Stimulated activated memory B cell treated with anti-CD40 and anti-IgM and Interleukin-4, amounts not matched to agents 10 μg/mL and 1 μg/mL and 100 μg/mL, for 72 hours (primary cell): Measurements from ENCODE around the gene TBPL2.
"Not testable (repeated sequence)": the region's sequence is repeated elsewhere in the genome, so short reads cannot be mapped to it uniquely, and the experiment has no call there.

Experiments
- ATAC-seq: fragments of 150-1000 bp; cut with Tn5 transposase; 2 replicates; pipeline ENCODE4 v1.10.0; 2021
- H3K27ac Mint-ChIP-seq: one replicate; pipeline ENCODE4 v1.8.0; 2022; ENCODE audit warnings: mild to moderate bottlenecking, mixed read lengths
- H3K27me3 Mint-ChIP-seq: one replicate; pipeline ENCODE4 v1.8.0; 2022; ENCODE audit warnings: mixed read lengths
- H3K36me3 Mint-ChIP-seq: one replicate; pipeline ENCODE4 v1.8.0; 2022; ENCODE audit warnings: mixed read lengths
- H3K4me1 Mint-ChIP-seq: one replicate; pipeline ENCODE4 v1.8.0; 2022; ENCODE audit warnings: mixed read lengths
- H3K4me3 Mint-ChIP-seq: one replicate; pipeline ENCODE4 v1.8.0; 2022; ENCODE audit warnings: mild to moderate bottlenecking, moderate library complexity, mixed read lengths
- H3K9me3 Mint-ChIP-seq: one replicate; pipeline ENCODE4 v1.8.0; 2022; ENCODE audit warnings: mixed read lengths

The TBPL2 gene

GRCh38 chr14:55426891-55427290 is 13.5 kb downstream of the TBPL2 start:
- Mint-ChIP-seq H3K36me3 (no peaks in the 10 kb centered on the region), H3K27ac (no peak overlapping the region), H3K27me3 (peaks cover 16% of the 10 kb centered on the region), H3K4me3 (no peak overlapping the region), H3K9me3 (no peaks in the 10 kb centered on the region), H3K4me1 (no peaks in the 10 kb centered on the region)
- ATAC-seq = no peak

GRCh38 chr14:55425091-55425490 is 15.3 kb downstream of the TBPL2 start:
- Mint-ChIP-seq H3K9me3 (no peaks in the 10 kb centered on the region), H3K36me3 (no peaks in the 10 kb centered on the region), H3K27me3 (peaks cover 21% of the 10 kb centered on the region), H3K27ac (no peak overlapping the region), H3K4me1 (no peaks in the 10 kb centered on the region), H3K4me3 (no peak overlapping the region)
- ATAC-seq = no peak

DNA sequence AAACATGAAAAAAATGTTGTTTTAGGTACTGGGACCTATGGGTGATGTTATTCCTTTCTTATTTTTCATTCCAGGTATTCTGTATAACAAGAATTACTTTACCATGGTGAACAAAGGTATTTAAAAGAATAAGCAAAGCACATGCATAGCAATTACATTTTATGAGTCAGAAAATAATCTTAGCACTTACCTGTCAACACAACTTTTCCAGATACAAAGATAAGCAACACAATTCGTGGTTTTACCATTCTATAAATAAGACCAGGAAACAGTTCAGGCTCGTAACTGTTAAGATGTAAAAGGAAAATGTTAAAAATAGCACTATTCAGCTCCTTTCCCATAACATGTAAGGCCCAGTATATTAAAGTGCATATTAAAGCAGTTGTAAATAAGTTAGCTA is 16.4 kb downstream of the TBPL2 start:
- ATAC-seq = no peak
- Mint-ChIP-seq H3K27me3 (peaks cover 21% of the 10 kb centered on the region), H3K9me3 (no peaks in the 10 kb centered on the region), H3K27ac (no peak overlapping the region), H3K4me3 (no peak overlapping the region), H3K4me1 (no peaks in the 10 kb centered on the region), H3K36me3 (no peaks in the 10 kb centered on the region)

DNA sequence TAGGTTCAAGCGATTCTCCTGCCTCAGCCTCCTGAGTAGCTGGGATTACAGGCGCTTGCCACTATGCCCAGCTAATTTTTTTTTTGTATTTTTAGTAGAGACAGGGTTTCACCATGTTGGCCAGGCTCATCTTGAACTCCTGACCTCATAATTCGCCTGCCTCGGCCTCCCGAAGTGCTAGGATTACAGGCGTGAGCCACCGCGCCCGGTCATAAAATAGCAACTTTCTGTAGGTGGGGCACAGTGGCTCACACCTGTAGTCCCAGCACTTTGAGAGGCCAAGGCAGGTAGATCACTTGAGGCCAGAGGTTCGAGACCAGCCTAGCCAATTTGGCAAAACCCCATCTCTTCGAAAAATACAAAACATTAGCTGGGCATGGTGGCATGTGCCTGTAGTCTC is 18.1 kb downstream of the TBPL2 start:
- not testable (repeated sequence) for H3K4me1 Mint-ChIP-seq, H3K4me3 Mint-ChIP-seq, H3K36me3 Mint-ChIP-seq, ATAC-seq, H3K27ac Mint-ChIP-seq, H3K9me3 Mint-ChIP-seq
- peaks cover 21% of the 10 kb centered on the region for H3K27me3 Mint-ChIP-seq

DNA sequence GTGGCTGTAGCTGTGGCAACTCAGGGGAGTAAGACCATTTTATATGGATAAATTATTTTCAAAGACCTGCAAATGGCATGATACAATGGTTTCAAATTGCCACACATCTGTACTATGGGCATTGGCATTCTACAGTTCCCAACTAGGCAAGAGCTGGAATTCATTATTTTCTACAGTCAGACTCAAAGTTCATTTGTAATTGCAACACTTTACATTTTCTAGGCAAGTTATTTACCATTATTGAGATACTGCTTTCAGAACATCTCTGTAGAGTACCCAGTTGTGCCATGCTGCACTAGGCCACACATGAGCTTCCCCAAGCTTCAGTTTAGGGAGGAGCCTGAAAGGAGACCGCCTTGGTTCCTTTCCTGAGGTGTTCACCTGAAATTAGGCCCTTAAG is 20.8 kb downstream of the TBPL2 start:
- Mint-ChIP-seq H3K4me1 (no peaks in the 10 kb centered on the region), H3K9me3 (no peaks in the 10 kb centered on the region), H3K36me3 (no peaks in the 10 kb centered on the region), H3K4me3 (no peak overlapping the region), H3K27me3 (peaks cover 9% of the 10 kb centered on the region), H3K27ac (no peak overlapping the region)
- ATAC-seq = no peak

DNA sequence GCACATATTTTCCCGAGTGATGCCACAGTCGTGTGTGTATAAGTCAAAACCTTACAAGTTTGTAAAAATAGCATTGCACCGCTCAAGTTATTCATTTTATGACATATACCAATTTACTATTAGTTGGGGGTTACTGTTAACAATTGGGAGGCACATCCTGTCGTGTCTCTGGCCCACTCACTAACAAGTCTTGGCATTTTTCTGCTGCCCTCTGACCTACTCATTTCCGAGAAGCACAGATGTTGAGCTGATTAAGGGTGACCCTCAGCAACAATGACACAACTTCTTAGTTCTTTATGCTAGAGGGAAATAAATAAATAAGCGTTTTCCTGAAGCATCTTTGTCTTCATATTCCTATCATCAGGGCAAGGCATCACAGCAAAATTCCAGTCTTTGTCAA is 22.0 kb downstream of the TBPL2 start:
- Mint-ChIP-seq H3K36me3 (no peaks in the 10 kb centered on the region), H3K27me3 (peaks cover 9% of the 10 kb centered on the region), H3K9me3 (no peaks in the 10 kb centered on the region), H3K4me1 (no peaks in the 10 kb centered on the region), H3K4me3 (no peak overlapping the region), H3K27ac (no peak overlapping the region)
- ATAC-seq = no peak

DNA sequence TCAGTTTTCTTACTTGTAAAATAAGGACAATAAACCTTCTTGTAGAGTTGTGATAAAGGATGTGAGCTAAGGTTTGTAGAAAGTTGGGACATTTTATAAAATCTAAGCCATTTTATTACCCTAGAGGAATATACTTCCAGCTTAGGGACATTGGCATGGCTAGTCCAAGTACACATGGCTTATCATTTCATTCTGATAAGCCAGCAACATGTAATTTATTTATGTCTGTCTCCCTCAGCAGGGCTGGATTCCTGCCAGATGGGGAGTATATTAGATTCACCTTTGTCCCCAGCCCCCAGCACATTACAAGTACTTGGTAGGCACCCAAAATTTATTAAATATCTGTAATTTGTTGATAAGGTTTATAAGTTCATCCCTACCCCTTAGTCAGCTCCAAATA is 22.5 kb downstream of the TBPL2 start:
- Mint-ChIP-seq H3K4me1 (no peaks in the 10 kb centered on the region), H3K27me3 (peaks cover 9% of the 10 kb centered on the region), H3K9me3 (no peaks in the 10 kb centered on the region), H3K4me3 (no peak overlapping the region), H3K36me3 (no peaks in the 10 kb centered on the region), H3K27ac (no peak overlapping the region)
- ATAC-seq = no peak

- ATAC-seq = no peak
- Mint-ChIP-seq H3K27me3 (peaks cover 4% of the 10 kb centered on the region), H3K4me3 (no peak overlapping the region), H3K4me1 (no peaks in the 10 kb centered on the region), H3K9me3 (no peaks in the 10 kb centered on the region), H3K27ac (no peak overlapping the region), H3K36me3 (no peaks in the 10 kb centered on the region)
Observed at GRCh38 chr14:55416866-55417265, 23.6 kb downstream of the TBPL2 start.

GRCh38 chr14:55414551-55414950 is 25.9 kb downstream of the TBPL2 start:
- Mint-ChIP-seq H3K36me3 (no peaks in the 10 kb centered on the region), H3K27me3 (no peaks in the 10 kb centered on the region), H3K4me3 (no peak overlapping the region), H3K4me1 (peaks cover 11% of the 10 kb centered on the region), H3K27ac (no peak overlapping the region), H3K9me3 (no peaks in the 10 kb centered on the region)
- no peak for ATAC-seq

GRCh38 chr14:55412676-55413075 is 27.7 kb downstream of the TBPL2 start:
- Mint-ChIP-seq H3K9me3 (no peaks in the 10 kb centered on the region), H3K4me3 (no peak overlapping the region), H3K4me1 (peaks cover 24% of the 10 kb centered on the region), H3K27me3 (no peaks in the 10 kb centered on the region), H3K27ac (peak overlapping the region; percentile 90), H3K36me3 (peaks cover 2% of the 10 kb centered on the region)
- no peak for ATAC-seq

DNA sequence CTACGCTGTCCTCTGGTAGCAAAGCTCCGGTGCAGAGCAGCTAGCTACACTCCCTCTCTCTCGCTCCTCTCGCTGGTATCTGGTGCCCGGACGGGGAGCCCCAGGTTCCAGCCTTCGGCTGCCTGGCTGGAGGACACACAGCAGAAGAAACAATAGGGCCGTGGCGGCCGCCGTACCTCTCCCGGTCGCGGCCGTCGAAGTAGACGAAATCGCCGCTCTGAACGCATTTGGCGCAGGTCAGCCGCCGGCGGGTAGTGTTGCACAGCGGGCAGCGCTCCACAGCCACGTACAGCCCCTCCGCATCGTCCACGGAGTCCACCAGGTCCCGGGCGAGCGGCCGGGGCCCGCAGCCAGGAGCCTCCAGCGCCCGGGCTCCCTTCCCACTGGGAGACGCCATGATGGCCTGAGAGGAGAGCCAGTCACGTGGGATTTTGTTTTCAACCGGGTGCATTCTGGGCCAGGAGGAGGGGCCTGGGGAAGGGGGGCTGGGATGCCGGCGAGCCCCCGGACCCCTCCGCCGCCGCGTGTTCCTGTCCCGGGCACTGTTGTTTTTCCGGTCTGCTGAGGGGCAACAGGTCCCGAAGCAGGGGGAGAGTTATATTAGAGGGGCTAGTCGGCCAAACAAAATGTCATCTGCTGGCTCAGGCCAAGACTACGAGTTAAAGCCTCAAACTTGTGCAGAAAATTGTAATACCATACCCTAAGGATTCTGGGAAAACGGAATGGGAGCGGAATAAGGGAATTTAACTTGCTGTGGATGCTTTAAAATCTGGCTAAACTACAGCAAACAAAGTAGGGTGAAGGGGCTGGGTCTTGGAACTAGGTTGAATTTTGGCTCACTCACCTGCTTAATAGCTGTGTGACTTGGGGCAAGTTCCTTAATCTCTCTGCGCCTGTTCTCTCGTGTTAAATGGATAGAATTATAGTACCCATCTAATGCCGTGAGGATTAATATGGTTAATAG is 28.7 kb downstream of the TBPL2 start, which contains the start of gene ATG14:
TSS of gene ATG14 (minus strand) at position 405 of the 964 bp plus-strand sequence. CDS start at position 397, 8 bp downstream.
- H3K4me3 Mint-ChIP-seq = peak within 1 kb of the TSS; percentile 86
- ATAC-seq = peak; percentile 98
- H3K9me3 Mint-ChIP-seq = no peaks in the 10 kb centered on the region
- peak within 1 kb of the TSS; percentile 90 for H3K27ac Mint-ChIP-seq
- no peaks in the 10 kb centered on the region for H3K27me3 Mint-ChIP-seq
- peaks cover 5% of the 10 kb centered on the region for H3K36me3 Mint-ChIP-seq
- H3K4me1 Mint-ChIP-seq = peaks cover 29% of the 10 kb centered on the region

DNA sequence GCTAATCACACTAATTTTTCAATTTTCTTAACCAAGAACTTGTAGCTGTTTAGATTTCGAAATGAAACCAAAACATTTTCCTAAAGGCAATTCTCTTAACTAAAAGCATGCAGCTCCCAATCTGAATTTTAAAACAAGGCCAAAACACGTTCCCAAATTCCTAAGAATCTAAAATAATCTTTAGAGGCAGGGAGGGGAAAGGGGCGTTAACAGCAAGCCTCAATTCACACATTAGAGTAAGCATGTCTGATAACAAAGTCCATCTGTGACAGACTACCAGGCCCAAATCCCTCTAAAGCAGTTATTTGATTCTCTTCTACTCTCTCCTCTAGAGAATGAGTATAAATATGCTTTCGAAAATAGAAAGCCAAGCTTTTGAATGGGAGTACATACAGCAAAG is 29.5 kb downstream of the TBPL2 start:
- H3K9me3 Mint-ChIP-seq = no peaks in the 10 kb centered on the region
- H3K4me3 Mint-ChIP-seq = peak overlapping the region; percentile 86
- H3K27ac Mint-ChIP-seq = peak overlapping the region; percentile 90
- no peaks in the 10 kb centered on the region for H3K27me3 Mint-ChIP-seq
- ATAC-seq = no peak
- peaks cover 29% of the 10 kb centered on the region for H3K4me1 Mint-ChIP-seq
- H3K36me3 Mint-ChIP-seq = peaks cover 5% of the 10 kb centered on the region

DNA sequence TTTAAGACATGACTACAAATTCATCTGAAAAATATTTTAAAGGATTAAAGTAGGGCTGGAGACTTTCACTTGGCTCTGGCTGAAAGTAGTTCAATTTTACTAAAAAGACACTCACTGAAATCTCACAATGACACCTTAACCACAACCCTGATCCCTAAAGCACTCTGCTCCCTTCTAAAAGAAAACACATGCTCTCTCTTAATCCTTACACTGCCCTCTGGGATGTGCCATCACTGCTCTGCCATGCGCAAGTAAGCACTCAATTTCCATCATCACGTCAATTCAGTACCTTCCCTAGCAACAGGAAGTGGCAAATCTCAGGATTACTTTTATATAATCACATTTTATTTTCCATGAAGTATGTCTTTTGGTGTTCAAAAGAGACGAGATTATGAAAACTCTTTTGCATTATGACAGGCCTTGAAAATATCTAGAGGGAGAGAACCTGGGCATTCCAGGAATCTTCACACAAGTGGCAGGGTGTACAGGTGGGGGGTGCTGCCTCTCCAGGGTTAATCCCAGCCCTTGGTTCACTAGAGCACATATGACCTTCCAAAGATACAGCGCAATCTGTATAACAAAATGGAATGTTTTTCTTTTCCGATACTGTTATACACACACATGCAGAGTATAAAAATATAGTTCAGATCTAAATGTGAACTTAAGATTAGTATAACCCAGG is 36.1 kb downstream of the TBPL2 start:
- no peak for ATAC-seq
- Mint-ChIP-seq H3K27ac (no peak overlapping the region), H3K9me3 (no peaks in the 10 kb centered on the region), H3K36me3 (peaks cover 10% of the 10 kb centered on the region), H3K4me3 (no peak overlapping the region), H3K4me1 (peaks cover 26% of the 10 kb centered on the region), H3K27me3 (no peaks in the 10 kb centered on the region)

DNA sequence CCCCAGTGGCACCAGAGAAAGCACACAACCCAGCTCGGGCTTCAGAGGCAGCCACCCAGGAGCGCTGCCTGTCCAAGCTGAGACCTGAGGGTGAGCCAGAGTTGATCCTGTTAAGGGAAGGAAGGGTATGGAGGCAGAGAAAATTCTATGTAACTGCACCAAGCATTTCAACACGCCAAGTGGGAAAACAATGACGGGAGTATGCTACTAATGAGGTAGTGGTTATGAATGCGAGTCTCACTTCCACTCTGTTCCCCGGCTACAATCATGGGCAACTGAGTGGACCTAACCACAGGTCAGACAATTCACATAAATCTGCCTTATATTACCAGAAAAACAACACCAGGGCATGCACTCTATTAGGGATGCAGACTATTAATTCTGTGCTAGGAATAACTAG is 38.7 kb downstream of the TBPL2 start:
- no peak overlapping the region for H3K27ac Mint-ChIP-seq
- H3K9me3 Mint-ChIP-seq = no peaks in the 10 kb centered on the region
- H3K4me3 Mint-ChIP-seq = no peak overlapping the region
- peaks cover 11% of the 10 kb centered on the region for H3K4me1 Mint-ChIP-seq
- ATAC-seq = no peak
- no peaks in the 10 kb centered on the region for H3K27me3 Mint-ChIP-seq
- H3K36me3 Mint-ChIP-seq = peaks cover 11% of the 10 kb centered on the region

DNA sequence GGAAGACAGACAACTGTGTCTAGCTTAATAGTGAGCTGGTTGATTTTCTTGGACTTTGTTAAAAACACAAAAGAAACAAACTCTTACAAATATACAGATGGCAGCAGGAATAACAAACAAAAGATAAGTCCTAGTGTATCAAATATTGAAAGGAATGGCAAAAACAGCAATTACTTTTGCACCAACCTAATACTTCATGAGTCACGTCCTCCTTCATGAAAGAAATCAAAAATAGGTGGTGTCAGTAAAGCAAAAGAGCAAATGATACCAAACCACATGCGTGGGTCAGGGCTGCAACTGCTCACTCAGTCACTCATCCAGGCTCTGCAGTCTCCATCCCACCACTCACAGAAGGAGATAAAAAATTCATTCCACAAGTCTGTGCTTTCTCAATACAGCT is 40.6 kb downstream of the TBPL2 start:
- ATAC-seq = no peak
- Mint-ChIP-seq H3K36me3 (peaks cover 24% of the 10 kb centered on the region), H3K9me3 (no peaks in the 10 kb centered on the region), H3K4me1 (peaks cover 10% of the 10 kb centered on the region), H3K27me3 (no peaks in the 10 kb centered on the region), H3K4me3 (no peak overlapping the region), H3K27ac (no peak overlapping the region)

- ATAC-seq = no peak
- Mint-ChIP-seq H3K27me3 (no peaks in the 10 kb centered on the region), H3K9me3 (no peaks in the 10 kb centered on the region), H3K36me3 (peaks cover 31% of the 10 kb centered on the region), H3K4me1 (peaks cover 3% of the 10 kb centered on the region), H3K27ac (no peak overlapping the region), H3K4me3 (no peak overlapping the region)
Observed at GRCh38 chr14:55399183-55399582, 41.2 kb downstream of the TBPL2 start.
